Lung (tissue), 12 donors: ENCODE data around the gene CLCA2. TPM values are rescaled to one million over a fixed set of nuclear protein-coding genes. Genes with fewer than 3 reads are reported as not detected.
A peak's percentile ranks its signal among the peaks of the same experiment; 100 is the strongest.
"Not testable (repeated sequence)": the region's sequence is repeated elsewhere in the genome, so short reads cannot be mapped to it uniquely, and the experiment has no call there.

Source experiments
- ATAC-seq: fragments of 200-7000 bp; cut with Tn5 transposase; one replicate; pipeline ENCODE4 v1.9.1; 2020; ENCODE audit warnings: moderate number of reproducible peaks; ENCODE audit not compliant: insufficient read depth, low FRiP score
- DNase-seq, 3 donors: peaks; one replicate each; pipeline ENCODE4 v3.0.0-alpha.2; 2013 to 2017
- H3K27ac ChIP-seq, 2 donors: one replicate each; pipeline ENCODE4 v1.5.1; 2013; ENCODE audit warnings: mild to moderate bottlenecking in 2 of 2, moderate library complexity in 2 of 2, control low read depth in 1 of 2, inconsistent platforms in 1 of 2, low read depth in 1 of 2, low read length in 1 of 2
- H3K27me3 ChIP-seq, 3 donors: one replicate each; pipeline ENCODE4 v1.5.1; 2013; ENCODE audit warnings: low read length in 2 of 3; ENCODE audit not compliant: control insufficient read depth in 3 of 3, insufficient read depth in 3 of 3
- H3K36me3 ChIP-seq, 4 donors: one replicate each; pipeline ENCODE4 v1.5.1; 2013; ENCODE audit warnings: low read length in 4 of 4, mild to moderate bottlenecking in 1 of 4, moderate library complexity in 1 of 4; ENCODE audit not compliant: control insufficient read depth in 4 of 4, insufficient read depth in 4 of 4
- H3K4me1 ChIP-seq, 5 donors: one replicate each; pipeline ENCODE4 v1.5.1; 2013; ENCODE audit warnings: low read length in 5 of 5, mild to moderate bottlenecking in 2 of 5, moderate library complexity in 1 of 5; ENCODE audit not compliant: control insufficient read depth in 5 of 5, insufficient read depth in 5 of 5
- H3K4me3 ChIP-seq: one replicate; pipeline ENCODE4 v1.5.1; 2013; ENCODE audit warnings: mild to moderate bottlenecking, control low read depth, moderate library complexity
- H3K9ac ChIP-seq, 2 donors: one replicate each; pipeline ENCODE4 v1.5.1; 2013; ENCODE audit warnings: low read length in 2 of 2, control low read depth in 1 of 2; ENCODE audit not compliant: insufficient read depth in 1 of 2
- H3K9me3 ChIP-seq, 4 donors: one replicate each; pipeline ENCODE4 v1.5.1; 2013; ENCODE audit warnings: low read length in 3 of 4, mild to moderate bottlenecking in 1 of 4, moderate library complexity in 1 of 4; ENCODE audit not compliant: control insufficient read depth in 4 of 4, insufficient read depth in 3 of 4
- CTCF ChIP-seq: IDR thresholded peaks from 2 replicates; pipeline ENCODE4 v1.5.1; 2012; ENCODE audit warnings: mild to moderate bottlenecking; ENCODE audit errors: control extremely low read depth, extremely low read depth
- WGBS, 2 donors: extraction: QIAGEN DNeasy Blood & Tissue Kit; methylation state at CpG; one replicate each; pipeline ENCODE4 v1.1.7; 2013; 5-methylcytosine and 5-hydroxymethylcytosine counted together
- polyA plus RNA-seq, 2 donors: library from polyadenylated mRNA; stranded (reverse); fragments of 200-250 nt; gene quantifications; one replicate each; pipeline ENCODE4 v1.2.1, GENCODE V29; 2013
- total RNA-seq, 2 donors: library from RNA; depleted of rRNA in 1 of 2; stranded (reverse); fragments of >200 nt in 1 of 2; gene quantifications; one replicate each; pipeline ENCODE4 v1.2.1, GENCODE V29; 2014 to 2021
- donor health status: control.
- donor health status: control.
- donor health status: Bipolar disorder and iron deficiency.
- donor health status: healthy.
- donor health status: DM: yes; HTN: yes; CAD: no.

CLCA2 gene
- total and polyA plus RNA-seq, 4 donors, result 0.17 to 1.8 (median 0.82) TPM

- H3K27me3 ChIP-seq, result no peaks in the 10 kb centered on the region
- WGBS, 2 donors, result 87 to 98% methylated on average over 2 of the region's 2 CpGs
- peak overlapping the region in 1 of 2 donors; percentile 41 for H3K27ac ChIP-seq
- ATAC-seq (no peak), DNase-seq (no peak)
- no peak overlapping the region for H3K9ac ChIP-seq
- H3K36me3 ChIP-seq, result no peaks in the 10 kb centered on the region
- H3K9me3 ChIP-seq, result no peaks in the 10 kb centered on the region
- H3K4me3 ChIP-seq, result no peak overlapping the region
- no peak for TF ChIP-seq CTCF
- H3K4me1 ChIP-seq, result peaks cover 4 to 32% (median 8%) of the 10 kb centered on the region in 5 donors
These were observed 76.7 kb downstream of the CLCA2 start for GRCh38 chr1:86500714-86501113.

GRCh38 chr1:86502125-86502646, 78.2 kb downstream of the CLCA2 start:
- peak; percentile 40 for ATAC-seq
- not testable (repeated sequence) for H3K4me3 ChIP-seq, H3K9ac ChIP-seq, H3K27me3 ChIP-seq, H3K36me3 ChIP-seq, H3K9me3 ChIP-seq
- DNase-seq, result peak; percentile 25 to 55 (median 34)
- WGBS, 2 donors, result 30% methylated on average over 16 of the region's 16 CpGs
- peak overlapping the region; percentile 59 to 86 for H3K27ac ChIP-seq
- peaks cover 4 to 32% (median 8%) of the 10 kb centered on the region in 5 donors for H3K4me1 ChIP-seq

GRCh38 chr1:86502721-86503405, 78.9 kb downstream of the CLCA2 start:
- no peak overlapping the region for H3K4me3 ChIP-seq

More at GRCh38 chr1:86502721-86503405, 78.9 kb downstream of the CLCA2 start:
- H3K9ac ChIP-seq, result peak overlapping the region in 1 of 2 donors; percentile 73
- ATAC-seq (no peak), DNase-seq (peak in 2 of 3 donors; percentile 25 to 53)
- no peaks in the 10 kb centered on the region for H3K27me3 ChIP-seq
- H3K27ac ChIP-seq, result peak overlapping the region in 1 of 2 donors; percentile 86
- H3K9me3 ChIP-seq, result no peaks in the 10 kb centered on the region
- H3K4me1 ChIP-seq, result peaks cover 4 to 32% (median 9%) of the 10 kb centered on the region in 5 donors
- TF ChIP-seq CTCF, result no peak
- H3K36me3 ChIP-seq, result no peaks in the 10 kb centered on the region
- 39 to 55% methylated on average over 18 of the region's 18 CpGs for WGBS, 2 donors
